Endothelial cell of umbilical vein (primary cell): ENCODE data around the gene WDR41. TPM values are rescaled to one million over a fixed set of nuclear protein-coding genes. Genes with fewer than 3 reads are reported as not detected.

ENCODE experiments used
- BruUV-seq: library from RNA; stranded (reverse); fragments of 400-500 nt; replicated peaks from 2 replicates; lab custom pipeline; 2021; lab: Mats Ljungman, UMichigan
- CTCF ChIA-PET: fragments of 300-600, 350-600 bp; sonication (Branson Sonifier 250); formaldehyde crosslinking; loops from one replicate; lab custom pipeline; 2021; ENCODE audit warnings: antibody characterized with exemption, inconsistent platforms; lab: Charles Lee
- POLR2A ChIA-PET: fragments of 300-600, 350-600 bp; sonication (Branson Sonifier 250); formaldehyde crosslinking; loops from one replicate; lab custom pipeline; 2021; ENCODE audit warnings: antibody characterized with exemption, inconsistent platforms; lab: Charles Lee
- DNase-seq: peaks from one replicate; pipeline ENCODE4 v3.0.0-alpha.2; 2011; ENCODE audit warnings: low read depth, low spot score
- FAIRE-seq: peaks from 2 replicates; lab custom pipeline; 2011; peaks lifted over from hg19 to GRCh38; lab: Jason Lieb, UNC
- H2AFZ ChIP-seq: 2 replicates; pipeline ENCODE4 v1.6.0; 2012; ENCODE audit warnings: low read depth, low read length, control low read depth, inconsistent platforms
- H3K27ac ChIP-seq: 2 replicates; pipeline ENCODE4 v1.5.1; 2011; ENCODE audit warnings: low read depth, mild to moderate bottlenecking, control low read depth, low read length, moderate library complexity; ENCODE audit not compliant: insufficient read depth
- H3K27me3 ChIP-seq, 2 experiments: 2 replicates each; pipeline versions ENCODE4 v1.6.0 to v1.6.1; 2011; ENCODE audit warnings: low read length in 2 of 2, mixed read lengths in 1 of 2; ENCODE audit not compliant: control insufficient read depth in 2 of 2, insufficient read depth in 2 of 2
- H3K36me3 ChIP-seq, 2 experiments: 2 replicates in 1 of 2; 3 replicates in 1 of 2; pipeline ENCODE4 v1.5.1; 2011; ENCODE audit warnings: low read length in 2 of 2, mild to moderate bottlenecking in 1 of 2, moderate library complexity in 1 of 2; ENCODE audit not compliant: control insufficient read depth in 2 of 2, insufficient read depth in 2 of 2; ENCODE audit errors: extremely low read depth in 1 of 2
- H3K4me1 ChIP-seq: 3 replicates; pipeline ENCODE4 v1.5.1; 2011; ENCODE audit warnings: mild to moderate bottlenecking, low read length; ENCODE audit not compliant: control insufficient read depth, insufficient read depth; ENCODE audit errors: extremely low read depth
- H3K4me2 ChIP-seq: 2 replicates; pipeline ENCODE4 v1.6.1; 2011; ENCODE audit warnings: low read length, control low read depth, mixed read lengths; ENCODE audit not compliant: insufficient read depth
- H3K4me3 ChIP-seq, 3 experiments: fragments of 200-600 bp in 1 of 3; sonication (generic), shearing (Covaris generic) in 1 of 3; replicated peaks in 1 of 3; 2 replicates each; pipeline ENCODE4 v1.5.1; 2011 to 2016; ENCODE audit warnings: control low read depth in 3 of 3, low read length in 3 of 3, mild to moderate bottlenecking in 2 of 3, inconsistent platforms in 1 of 3, low read depth in 1 of 3, moderate library complexity in 1 of 3; ENCODE audit not compliant: insufficient read depth in 1 of 3
- H3K79me2 ChIP-seq: 2 replicates; pipeline ENCODE4 v1.6.0; 2012; ENCODE audit warnings: low read length, inconsistent platforms; ENCODE audit not compliant: control insufficient read depth, insufficient read depth
- H3K9ac ChIP-seq: replicated peaks from 2 replicates; pipeline ENCODE3; 2011; ENCODE audit warnings: low read length, control low read depth; ENCODE audit not compliant: insufficient read depth; ENCODE audit errors: extremely low read depth
- H3K9me1 ChIP-seq: replicated peaks from 3 replicates; pipeline ENCODE4 v1.6.0; 2011; ENCODE audit warnings: mild to moderate bottlenecking, low read length; ENCODE audit not compliant: control insufficient read depth, insufficient read depth; ENCODE audit errors: extremely low read depth
- H3K9me3 ChIP-seq: replicated peaks from 2 replicates; pipeline ENCODE4 v1.5.1; 2012; ENCODE audit warnings: low read length, inconsistent platforms; ENCODE audit not compliant: control insufficient read depth, insufficient read depth
- H4K20me1 ChIP-seq: replicated peaks from 2 replicates; pipeline ENCODE3; 2011; ENCODE audit warnings: mild to moderate bottlenecking, low read length; ENCODE audit not compliant: control insufficient read depth, insufficient read depth; ENCODE audit errors: extremely low read depth
- CTCF ChIP-seq, 2 donors: IDR thresholded peaks; 1 replicate in 1 of 2; 2 replicates in 1 of 2; pipeline ENCODE4 v1.5.1; 2011; ENCODE audit warnings: low read length in 2 of 2, mild to moderate bottlenecking in 2 of 2, moderate library complexity in 2 of 2, control low read depth in 1 of 2, inconsistent platforms in 1 of 2, low read depth in 1 of 2; ENCODE audit not compliant: insufficient read depth in 1 of 2; ENCODE audit errors: extremely low read depth in 1 of 2
- EZH2 ChIP-seq: IDR thresholded peaks from 2 replicates; pipeline ENCODE4 v1.6.1; 2012; ENCODE audit warnings: borderline replicate concordance, low read depth, mild to moderate bottlenecking, moderate library complexity, low read length, inconsistent platforms; ENCODE audit not compliant: severe bottlenecking
- FOS ChIP-seq: IDR thresholded peaks from 2 replicates; pipeline ENCODE4 v1.6.1; 2011; ENCODE audit warnings: mild to moderate bottlenecking, low read length, moderate library complexity, borderline replicate concordance; ENCODE audit not compliant: insufficient read depth
- GATA2 ChIP-seq: IDR thresholded peaks from 2 replicates; pipeline ENCODE4 v1.7.0; 2011; ENCODE audit warnings: low read depth, mild to moderate bottlenecking, moderate library complexity, mixed read lengths, low read length; ENCODE audit not compliant: insufficient read length, insufficient read depth
- JUN ChIP-seq: IDR thresholded peaks from 2 replicates; pipeline ENCODE4 v1.6.1; 2011; ENCODE audit warnings: borderline replicate concordance, low read depth; ENCODE audit not compliant: insufficient read length, insufficient read depth
- MAX ChIP-seq: IDR thresholded peaks from 2 replicates; pipeline ENCODE4 v1.6.1; 2011; ENCODE audit not compliant: insufficient read depth, insufficient read length
- MYC ChIP-seq: IDR thresholded peaks from one replicate; pipeline ENCODE4 v1.6.1; 2011; ENCODE audit warnings: mild to moderate bottlenecking, low read depth, low read length
- POLR2A ChIP-seq: IDR thresholded peaks from 2 replicates; pipeline ENCODE4 v1.6.1; 2012; ENCODE audit warnings: low read depth, mild to moderate bottlenecking, control low read depth, low read length
- POLR2AphosphoS5 ChIP-seq: IDR thresholded peaks from 2 replicates; pipeline ENCODE4 v1.6.1; 2012; ENCODE audit warnings: low read depth, mild to moderate bottlenecking, control low read depth, low read length, moderate library complexity; ENCODE audit not compliant: insufficient read depth
- dilution Hi-C: fragments of 300-500 bp; cut with MboI; formaldehyde crosslinking; loops from one replicate; pipeline ENCODE4 v1.15.0; 2019; ENCODE audit warnings: low sequenced_read_pairs; ENCODE audit not compliant: extremely low pct_ligation_motif_present
- intact Hi-C: fragments of 100-400 bp; cut with micrococcal nuclease; formaldehyde crosslinking; loops from one replicate; pipeline ENCODE4 v1.10.0; 2022
- polyA plus RNA-seq, 4 experiments: library from polyadenylated mRNA; depleted of rRNA in 3 of 4; stranded (reverse) in 3 of 4; unstranded in 1 of 4; fragments of >200 nt; gene quantifications; 2 replicates each; pipeline versions ENCODE4 v1.2.1 to v1.2.3, GENCODE V29; 2011 to 2012; ENCODE audit warnings: missing spikeins in 1 of 4
- total RNA-seq: library from RNA; stranded (reverse); gene quantifications from 2 replicates; pipeline ENCODE4 v1.2.3, GENCODE V29; 2021

The WDR41 gene
- total and polyA plus RNA-seq, 2 donors (not counting 3 experiments of a cell fraction or from before 2014, with no cell fraction given), result 10.2 to 33.6 TPM

GRCh38 chr5:77398458-77398857 lies 93.7 kb downstream of the WDR41 start:
- H3K4me3 ChIP-seq, result no peak overlapping the region
- dilution Hi-C loops, result no loop called here
- no peaks in the 10 kb centered on the region for H3K9me3 ChIP-seq
- ChIA-PET POLR2A (no interaction called here), CTCF (no interaction called here)
- H3K27ac ChIP-seq, result no peak overlapping the region
- no peak overlapping the region for H3K9ac ChIP-seq
- BruUV-seq, result no TSS peak
- no peaks in the 10 kb centered on the region for H4K20me1 ChIP-seq
- no peak overlapping the region for H2AFZ ChIP-seq
- no peak for TF ChIP-seq POLR2AphosphoS5
- no peak for TF ChIP-seq POLR2A
- TF ChIP-seq MAX, result no peak
- no peak for TF ChIP-seq EZH2
- no peak for TF ChIP-seq FOS
- TF ChIP-seq GATA2, result no peak
- no peak for TF ChIP-seq CTCF (IDR thresholded peaks at IDR 0.05; ENCODE audit: extremely low read depth in 1 of 2, insufficient read depth in 1 of 2, low read depth in 1 of 2, low read length in 2 of 2)
- TF ChIP-seq MYC, result no peak
- no peak for TF ChIP-seq JUN
- no peaks in the 10 kb centered on the region for H3K9me1 ChIP-seq
- H3K27me3 ChIP-seq, result peaks cover 0 to 2% of the 10 kb centered on the region in 2 experiments
- FAIRE-seq (no peak), DNase-seq (no peak)
- intact Hi-C loops, result no loop called here
- H3K36me3 ChIP-seq, result no peaks in the 10 kb centered on the region
- H3K4me2 ChIP-seq, result no peak overlapping the region
- no peaks in the 10 kb centered on the region for H3K79me2 ChIP-seq
- H3K4me1 ChIP-seq, result no peaks in the 10 kb centered on the region
